Upper lobe of left lung (tissue), 4 donors: ENCODE measurements around the gene TNFRSF18.

Experiments used
- EP300 ChIP-seq, 4 donors: sonication (generic); formaldehyde crosslinking; IDR thresholded peaks; one replicate each; pipeline ENCODE4 v1.5.1; 2017; ENCODE audit warnings: antibody characterized with exemption in 4 of 4, control low read depth in 2 of 4
- POLR2A ChIP-seq, 4 donors: fragments of 450-650 bp; IDR thresholded peaks; one replicate each; pipeline ENCODE4 v1.5.1; 2016 to 2017; ENCODE audit warnings: antibody characterized with exemption in 4 of 4, mild to moderate bottlenecking in 2 of 4
- TF ChIP-seq, protein P1 (sequence below), 6 experiments: fragments of 450-650 bp in 4 of 6; fragments of 200-600 bp in 2 of 6; sonication (generic) in 2 of 6; IDR thresholded peaks; one replicate each; pipeline ENCODE4 v1.5.1; 2016 to 2019; ENCODE audit warnings: antibody characterized with exemption in 6 of 6

DNA sequence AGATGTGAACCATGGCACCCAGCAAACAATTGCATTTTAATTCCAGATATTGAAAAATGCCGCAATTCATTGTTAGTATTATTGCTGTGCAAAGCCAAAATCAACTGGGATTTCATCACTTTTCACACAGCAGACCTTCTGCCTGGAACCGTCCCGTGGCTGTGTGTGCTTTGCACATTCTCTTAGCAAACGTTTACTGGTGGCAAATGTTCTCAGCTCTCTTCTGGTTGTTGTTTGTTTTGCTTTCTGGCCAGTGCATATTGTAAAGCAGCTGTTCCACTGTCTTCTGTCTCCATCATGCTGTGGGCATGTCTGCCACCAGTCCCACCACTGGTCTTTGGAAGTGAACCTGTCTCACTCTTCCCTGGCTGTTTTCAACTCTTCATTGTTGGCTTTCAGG is 52.5 kb downstream of the TNFRSF18 start:
- no peak for TF ChIP-seq EP300 (IDR thresholded peaks at IDR 0.05)
- TF ChIP-seq POLR2A (IDR thresholded peaks at IDR 0.05): no peak
- TF ChIP-seq, protein P1, sequence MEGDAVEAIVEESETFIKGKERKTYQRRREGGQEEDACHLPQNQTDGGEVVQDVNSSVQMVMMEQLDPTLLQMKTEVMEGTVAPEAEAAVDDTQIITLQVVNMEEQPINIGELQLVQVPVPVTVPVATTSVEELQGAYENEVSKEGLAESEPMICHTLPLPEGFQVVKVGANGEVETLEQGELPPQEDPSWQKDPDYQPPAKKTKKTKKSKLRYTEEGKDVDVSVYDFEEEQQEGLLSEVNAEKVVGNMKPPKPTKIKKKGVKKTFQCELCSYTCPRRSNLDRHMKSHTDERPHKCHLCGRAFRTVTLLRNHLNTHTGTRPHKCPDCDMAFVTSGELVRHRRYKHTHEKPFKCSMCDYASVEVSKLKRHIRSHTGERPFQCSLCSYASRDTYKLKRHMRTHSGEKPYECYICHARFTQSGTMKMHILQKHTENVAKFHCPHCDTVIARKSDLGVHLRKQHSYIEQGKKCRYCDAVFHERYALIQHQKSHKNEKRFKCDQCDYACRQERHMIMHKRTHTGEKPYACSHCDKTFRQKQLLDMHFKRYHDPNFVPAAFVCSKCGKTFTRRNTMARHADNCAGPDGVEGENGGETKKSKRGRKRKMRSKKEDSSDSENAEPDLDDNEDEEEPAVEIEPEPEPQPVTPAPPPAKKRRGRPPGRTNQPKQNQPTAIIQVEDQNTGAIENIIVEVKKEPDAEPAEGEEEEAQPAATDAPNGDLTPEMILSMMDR (IDR thresholded peaks at IDR 0.05): no peak
